Keratinocyte (primary cell): ENCODE data around the gene HMG20A. TPM values are rescaled to one million over a fixed set of nuclear protein-coding genes. Genes with fewer than 3 reads are reported as not detected.

ENCODE experiments used
- DNase-seq: peaks from one replicate; pipeline ENCODE4 v3.0.0-alpha.2; 2011; ENCODE audit warnings: low read depth, missing footprints, low spot score
- FAIRE-seq: peaks from 2 replicates; lab custom pipeline; 2011; peaks lifted over from hg19 to GRCh38; lab: Jason Lieb, UNC
- H2AFZ ChIP-seq: 2 replicates; pipeline ENCODE4 v1.6.0; 2012; ENCODE audit warnings: low read length, control low read depth, inconsistent platforms; ENCODE audit not compliant: control insufficient read depth
- H3K27ac ChIP-seq: 2 replicates; pipeline ENCODE4 v1.5.1; 2011; ENCODE audit warnings: low read length; ENCODE audit not compliant: control insufficient read depth, insufficient read depth
- H3K27me3 ChIP-seq: 3 replicates; pipeline ENCODE4 v1.6.0; 2011; ENCODE audit warnings: low read length; ENCODE audit not compliant: control insufficient read depth, insufficient read depth; ENCODE audit errors: extremely low read depth
- H3K36me3 ChIP-seq, 2 experiments: 2 replicates in 1 of 2; 3 replicates in 1 of 2; pipeline ENCODE4 v1.5.1; 2011; ENCODE audit warnings: low read length in 2 of 2, mild to moderate bottlenecking in 1 of 2; ENCODE audit not compliant: control insufficient read depth in 2 of 2, insufficient read depth in 2 of 2; ENCODE audit errors: extremely low read depth in 1 of 2
- H3K4me1 ChIP-seq: 3 replicates; pipeline ENCODE4 v1.5.1; 2011; ENCODE audit warnings: low read length; ENCODE audit not compliant: control insufficient read depth, insufficient read depth; ENCODE audit errors: extremely low read depth
- H3K4me2 ChIP-seq: 3 replicates; pipeline ENCODE4 v1.6.0; 2011; ENCODE audit warnings: low read depth, low read length; ENCODE audit not compliant: control insufficient read depth, insufficient read depth; ENCODE audit errors: extremely low read depth
- H3K4me3 ChIP-seq, 3 experiments: fragments of 200-600 bp in 1 of 3; sonication (generic) in 1 of 3; 2 replicates in 2 of 3; 3 replicates in 1 of 3; pipeline ENCODE4 v1.5.1; 2011 to 2016; ENCODE audit warnings: low read length in 3 of 3, mild to moderate bottlenecking in 3 of 3, control low read depth in 2 of 3, inconsistent platforms in 1 of 3, low read depth in 1 of 3, mixed read lengths in 1 of 3, mixed run types in 1 of 3, moderate library complexity in 1 of 3; ENCODE audit not compliant: control insufficient read depth in 2 of 3, insufficient read depth in 2 of 3; ENCODE audit errors: extremely low read depth in 1 of 3
- H3K79me2 ChIP-seq: 2 replicates; pipeline ENCODE4 v1.6.0; 2012; ENCODE audit warnings: low read length; ENCODE audit not compliant: control insufficient read depth, insufficient read depth
- H3K9ac ChIP-seq: 3 replicates; pipeline ENCODE4 v1.6.0; 2011; ENCODE audit warnings: low read length; ENCODE audit not compliant: control insufficient read depth, insufficient read depth; ENCODE audit errors: extremely low read depth
- H3K9me1 ChIP-seq: 3 replicates; pipeline ENCODE4 v1.6.0; 2011; ENCODE audit warnings: low read length; ENCODE audit not compliant: control insufficient read depth, insufficient read depth; ENCODE audit errors: extremely low read depth
- H3K9me3 ChIP-seq: 2 replicates; pipeline ENCODE4 v1.5.1; 2012; ENCODE audit warnings: low read depth, low read length; ENCODE audit not compliant: control insufficient read depth
- H4K20me1 ChIP-seq: 3 replicates; pipeline ENCODE4 v1.6.0; 2011; ENCODE audit warnings: low read length; ENCODE audit not compliant: control insufficient read depth, insufficient read depth; ENCODE audit errors: extremely low read depth
- EZH2 ChIP-seq: IDR thresholded peaks from one replicate; pipeline ENCODE4 v1.6.1; 2012; ENCODE audit warnings: inconsistent platforms, mild to moderate bottlenecking, low read length, moderate library complexity
- dilution Hi-C: fragments of 300-500 bp; cut with MboI; formaldehyde crosslinking; loops from one replicate; pipeline ENCODE4 v1.7.0; 2020; ENCODE audit warnings: low sequenced_read_pairs; ENCODE audit not compliant: extremely low pct_ligation_motif_present
- polyA plus RNA-seq, 5 experiments: library from polyadenylated mRNA; depleted of rRNA in 3 of 5; stranded (reverse) in 3 of 5; stranded (forward) in 1 of 5; unstranded in 1 of 5; fragments of >200 nt; gene quantifications; 1 replicate in 1 of 5; 2 replicates in 3 of 5; 3 replicates in 1 of 5; pipeline versions ENCODE4 v1.2.1 to v1.2.3, GENCODE V29; 2011 to 2012; ENCODE audit warnings: missing spikeins in 2 of 5, low read depth in 1 of 5, low replicate concordance in 1 of 5
- TF ChIP-seq, protein P1 (sequence below), 3 experiments: IDR thresholded peaks in 1 of 3; conservative IDR thresholded peaks in 1 of 3; optimal IDR thresholded peaks in 1 of 3; 2 replicates in 2 of 3; 3 replicates in 1 of 3; pipeline versions ENCODE3 to v1.5.1; 2011; ENCODE audit warnings: low read length in 3 of 3, mild to moderate bottlenecking in 3 of 3, moderate library complexity in 2 of 3, control low read depth in 1 of 3, inconsistent platforms in 1 of 3; ENCODE audit not compliant: insufficient read depth in 2 of 3; ENCODE audit errors: extremely low read depth in 1 of 3

HMG20A gene
- polyA plus RNA-seq, 1 donor (not counting 4 experiments of a cell fraction or from before 2014, with no cell fraction given) = 44.6 TPM

DNA sequence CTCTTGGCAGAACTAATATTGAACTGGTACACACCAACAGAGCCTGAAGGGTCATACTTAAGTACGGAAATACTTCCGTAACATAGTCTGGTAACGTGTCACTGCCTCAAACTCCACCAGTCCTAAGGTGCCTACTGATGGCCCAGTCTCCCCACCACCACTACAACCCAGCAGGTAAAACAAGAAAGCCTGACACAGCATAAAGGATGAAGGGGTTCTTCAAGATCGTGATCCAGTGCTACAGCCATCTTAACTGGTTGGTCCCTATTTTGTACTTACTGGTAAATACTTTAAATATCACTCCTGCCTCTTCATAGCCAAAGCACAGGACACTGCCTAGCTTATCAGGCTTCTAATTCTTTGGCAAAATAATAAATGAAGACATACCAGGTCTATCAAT lies 47.2 kb upstream of the HMG20A start:
- H4K20me1 ChIP-seq = no peaks in the 10 kb centered on the region
- no peaks in the 10 kb centered on the region for H3K9me1 ChIP-seq
- FAIRE-seq = no peak
- dilution Hi-C loops = no loop called here
- no peak for TF ChIP-seq EZH2
- TF ChIP-seq, protein P1, sequence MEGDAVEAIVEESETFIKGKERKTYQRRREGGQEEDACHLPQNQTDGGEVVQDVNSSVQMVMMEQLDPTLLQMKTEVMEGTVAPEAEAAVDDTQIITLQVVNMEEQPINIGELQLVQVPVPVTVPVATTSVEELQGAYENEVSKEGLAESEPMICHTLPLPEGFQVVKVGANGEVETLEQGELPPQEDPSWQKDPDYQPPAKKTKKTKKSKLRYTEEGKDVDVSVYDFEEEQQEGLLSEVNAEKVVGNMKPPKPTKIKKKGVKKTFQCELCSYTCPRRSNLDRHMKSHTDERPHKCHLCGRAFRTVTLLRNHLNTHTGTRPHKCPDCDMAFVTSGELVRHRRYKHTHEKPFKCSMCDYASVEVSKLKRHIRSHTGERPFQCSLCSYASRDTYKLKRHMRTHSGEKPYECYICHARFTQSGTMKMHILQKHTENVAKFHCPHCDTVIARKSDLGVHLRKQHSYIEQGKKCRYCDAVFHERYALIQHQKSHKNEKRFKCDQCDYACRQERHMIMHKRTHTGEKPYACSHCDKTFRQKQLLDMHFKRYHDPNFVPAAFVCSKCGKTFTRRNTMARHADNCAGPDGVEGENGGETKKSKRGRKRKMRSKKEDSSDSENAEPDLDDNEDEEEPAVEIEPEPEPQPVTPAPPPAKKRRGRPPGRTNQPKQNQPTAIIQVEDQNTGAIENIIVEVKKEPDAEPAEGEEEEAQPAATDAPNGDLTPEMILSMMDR (optimal IDR thresholded peaks at IDR 0.05 in 1 of 3, IDR thresholded peaks at IDR 0.05 in 1 of 3, conservative IDR thresholded peaks at IDR 0.05 in 1 of 3; ENCODE audit: extremely low read depth in 1 of 3, insufficient read depth in 2 of 3, low read length in 3 of 3) = no peak
- H3K27ac ChIP-seq = no peak overlapping the region
- H3K27me3 ChIP-seq = no peaks in the 10 kb centered on the region
- H3K9ac ChIP-seq = no peak overlapping the region
- no peaks in the 10 kb centered on the region for H3K4me1 ChIP-seq
- H3K4me3 ChIP-seq = no peak overlapping the region
- H3K36me3 ChIP-seq = no peaks in the 10 kb centered on the region
- DNase-seq = no peak
- no peaks in the 10 kb centered on the region for H3K9me3 ChIP-seq
- no peak overlapping the region for H3K4me2 ChIP-seq
- no peaks in the 10 kb centered on the region for H3K79me2 ChIP-seq
- no peak overlapping the region for H2AFZ ChIP-seq

DNA sequence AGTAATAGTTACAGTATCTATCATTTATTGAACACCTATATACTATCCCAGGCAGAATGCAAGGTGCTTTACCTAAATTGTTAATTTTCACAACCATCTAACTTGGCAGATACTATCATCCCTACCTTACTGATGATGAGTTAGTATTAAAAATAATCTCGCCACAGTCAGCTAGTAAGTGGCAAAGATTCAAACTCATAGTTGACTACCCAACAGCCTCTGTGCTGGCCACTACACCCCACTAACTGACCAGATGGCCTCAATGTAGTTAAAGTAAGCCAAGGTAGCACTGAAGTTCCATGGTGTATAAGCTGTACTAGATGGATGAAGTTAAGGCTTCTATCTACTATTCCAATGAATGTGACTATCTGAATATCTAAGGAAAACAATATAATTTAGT lies 45.6 kb upstream of the HMG20A start:
- Histone ChIP-seq H4K20me1 (no peaks in the 10 kb centered on the region), H3K9ac (no peak overlapping the region), H3K9me1 (no peaks in the 10 kb centered on the region), H3K9me3 (no peaks in the 10 kb centered on the region), H2AFZ (no peak overlapping the region), H3K4me3 (no peak overlapping the region), H3K4me1 (no peaks in the 10 kb centered on the region), H3K36me3 (no peaks in the 10 kb centered on the region), H3K27me3 (no peaks in the 10 kb centered on the region), H3K79me2 (no peaks in the 10 kb centered on the region), H3K27ac (no peak overlapping the region), H3K4me2 (no peak overlapping the region)
- TF ChIP-seq, protein P1 (optimal IDR thresholded peaks at IDR 0.05 in 1 of 3, IDR thresholded peaks at IDR 0.05 in 1 of 3, conservative IDR thresholded peaks at IDR 0.05 in 1 of 3; ENCODE audit: extremely low read depth in 1 of 3, insufficient read depth in 2 of 3, low read length in 3 of 3) = no peak
- TF ChIP-seq EZH2 = no peak
- DNase-seq (no peak), FAIRE-seq (no peak)
- dilution Hi-C loops = no loop called here
